ENCODE data around the gene VWF.

VWF gene

GRCh38 chr12:6132496-6132895, 8.0 kb upstream of the VWF start:
- no peaks in the 10 kb centered on the region for H3K4me1 ChIP-seq
- no peak overlapping the region for H3K27ac ChIP-seq
- H3K27me3 ChIP-seq, result no peaks in the 10 kb centered on the region
- H3K36me3 ChIP-seq, result no peaks in the 10 kb centered on the region
- no peak overlapping the region for H3K4me3 ChIP-seq
- no peaks in the 10 kb centered on the region for H4K20me1 ChIP-seq
- peaks cover 20% of the 10 kb centered on the region for H3K9me3 ChIP-seq
- H3K9ac ChIP-seq, result no peak overlapping the region
- H3K4me2 ChIP-seq, result no peak overlapping the region
- TF ChIP-seq Cebpa-rat (IDR thresholded peaks at IDR 0.05), result no peak

DNA sequence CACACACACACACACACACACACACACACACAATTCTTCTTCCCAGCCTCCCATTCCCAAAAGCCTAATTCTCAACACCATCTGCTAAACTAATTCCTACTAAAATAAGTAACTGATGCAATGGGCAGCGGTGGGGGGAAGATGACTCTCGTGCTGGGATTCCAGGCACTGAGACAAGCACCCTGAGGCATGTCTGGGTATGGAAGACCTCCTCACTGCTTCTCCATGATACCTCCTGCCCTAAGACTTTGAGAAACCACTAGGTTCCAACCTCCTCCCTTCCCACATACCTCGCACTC, 789 bp upstream of the VWF start:
- Histone ChIP-seq H3K4me1 (no peaks in the 10 kb centered on the region), H4K20me1 (no peaks in the 10 kb centered on the region), H3K4me2 (no peak overlapping the region), H3K4me3 (no peak overlapping the region), H3K36me3 (no peaks in the 10 kb centered on the region), H3K9ac (no peak overlapping the region), H3K9me3 (no peaks in the 10 kb centered on the region), H3K27me3 (no peaks in the 10 kb centered on the region), H3K27ac (no peak overlapping the region)
- no peak for TF ChIP-seq Cebpa-rat (IDR thresholded peaks at IDR 0.05)

- H3K4me1 ChIP-seq, result no peaks in the 10 kb centered on the region
- TF ChIP-seq Cebpa-rat (IDR thresholded peaks at IDR 0.05), result no peak
- H3K27me3 ChIP-seq, result no peaks in the 10 kb centered on the region
- no peak overlapping the region for H3K4me3 ChIP-seq
- no peak overlapping the region for H3K27ac ChIP-seq
- H4K20me1 ChIP-seq, result no peaks in the 10 kb centered on the region
- H3K4me2 ChIP-seq, result no peak overlapping the region
- H3K9me3 ChIP-seq, result no peaks in the 10 kb centered on the region
- no peak overlapping the region for H3K9ac ChIP-seq
- H3K36me3 ChIP-seq, result no peaks in the 10 kb centered on the region
Measured at GRCh38 chr12:6123258-6123657, 1.2 kb downstream of the VWF start.

DNA sequence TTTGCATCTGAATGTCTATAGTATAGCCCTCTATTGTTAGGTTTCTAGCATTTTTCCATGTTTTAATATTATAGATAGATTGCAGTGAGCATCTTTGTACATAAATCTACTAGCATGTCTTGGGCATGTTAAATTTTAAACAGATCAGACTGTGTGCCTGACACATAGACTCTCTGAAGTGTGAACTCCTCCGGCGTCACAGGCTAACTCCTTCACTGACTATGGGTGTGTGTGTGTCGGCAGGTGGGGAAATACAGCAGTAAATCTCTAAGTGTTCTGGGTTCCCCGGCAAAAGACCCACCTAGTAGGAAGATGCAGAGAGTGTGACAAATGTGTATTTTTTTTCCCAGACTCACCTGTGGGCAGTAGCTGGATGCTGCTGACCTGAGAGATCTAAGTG, 2.3 kb downstream of the VWF start:
- H3K27ac ChIP-seq, result no peak overlapping the region
- H3K27me3 ChIP-seq, result no peaks in the 10 kb centered on the region
- no peaks in the 10 kb centered on the region for H3K9me3 ChIP-seq
- H3K4me3 ChIP-seq, result no peak overlapping the region
- H3K9ac ChIP-seq, result no peak overlapping the region
- no peak for TF ChIP-seq Cebpa-rat (IDR thresholded peaks at IDR 0.05)
- no peaks in the 10 kb centered on the region for H3K4me1 ChIP-seq
- no peaks in the 10 kb centered on the region for H4K20me1 ChIP-seq
- no peak overlapping the region for H3K4me2 ChIP-seq
- no peaks in the 10 kb centered on the region for H3K36me3 ChIP-seq

DNA sequence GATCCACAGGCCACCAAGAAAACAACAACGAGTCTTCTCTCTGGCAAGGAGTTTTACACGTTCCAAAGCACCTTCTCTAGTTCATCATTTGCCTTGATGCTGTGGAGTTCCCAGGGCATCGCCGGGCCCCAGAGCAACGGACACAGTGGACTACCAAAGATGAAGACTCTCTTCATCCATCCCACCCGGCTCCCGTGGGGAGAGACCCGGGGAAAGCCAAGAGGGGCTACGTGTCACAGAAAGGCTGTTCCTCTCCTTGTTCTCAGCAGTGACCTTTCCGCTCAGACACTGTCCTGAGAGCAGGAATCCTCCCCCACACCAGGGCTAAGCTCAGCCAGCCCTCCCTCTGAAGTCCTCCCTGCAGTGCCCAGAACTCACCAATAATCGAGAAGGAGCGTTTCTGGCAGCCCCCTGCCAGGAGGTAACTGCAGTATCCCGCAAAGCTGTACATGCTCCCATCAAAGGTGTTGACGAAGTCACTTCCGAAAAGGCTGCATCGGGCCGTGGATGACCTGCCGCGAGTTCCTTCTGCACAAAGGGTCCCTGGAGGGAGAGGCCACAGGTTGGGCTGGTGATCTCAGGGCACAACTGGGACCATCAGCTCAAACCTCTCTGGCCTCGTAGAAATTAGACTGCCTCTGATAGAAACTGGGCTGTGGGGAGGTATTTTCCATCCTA, 3.5 kb downstream of the VWF start:
- no peak for TF ChIP-seq Cebpa-rat (IDR thresholded peaks at IDR 0.05)
- no peak overlapping the region for H3K9ac ChIP-seq
- H3K36me3 ChIP-seq, result no peaks in the 10 kb centered on the region
- H3K9me3 ChIP-seq, result no peaks in the 10 kb centered on the region
- H3K27ac ChIP-seq, result no peak overlapping the region
- H4K20me1 ChIP-seq, result no peaks in the 10 kb centered on the region
- no peaks in the 10 kb centered on the region for H3K27me3 ChIP-seq
- no peaks in the 10 kb centered on the region for H3K4me1 ChIP-seq
- no peak overlapping the region for H3K4me2 ChIP-seq
- no peak overlapping the region for H3K4me3 ChIP-seq

DNA sequence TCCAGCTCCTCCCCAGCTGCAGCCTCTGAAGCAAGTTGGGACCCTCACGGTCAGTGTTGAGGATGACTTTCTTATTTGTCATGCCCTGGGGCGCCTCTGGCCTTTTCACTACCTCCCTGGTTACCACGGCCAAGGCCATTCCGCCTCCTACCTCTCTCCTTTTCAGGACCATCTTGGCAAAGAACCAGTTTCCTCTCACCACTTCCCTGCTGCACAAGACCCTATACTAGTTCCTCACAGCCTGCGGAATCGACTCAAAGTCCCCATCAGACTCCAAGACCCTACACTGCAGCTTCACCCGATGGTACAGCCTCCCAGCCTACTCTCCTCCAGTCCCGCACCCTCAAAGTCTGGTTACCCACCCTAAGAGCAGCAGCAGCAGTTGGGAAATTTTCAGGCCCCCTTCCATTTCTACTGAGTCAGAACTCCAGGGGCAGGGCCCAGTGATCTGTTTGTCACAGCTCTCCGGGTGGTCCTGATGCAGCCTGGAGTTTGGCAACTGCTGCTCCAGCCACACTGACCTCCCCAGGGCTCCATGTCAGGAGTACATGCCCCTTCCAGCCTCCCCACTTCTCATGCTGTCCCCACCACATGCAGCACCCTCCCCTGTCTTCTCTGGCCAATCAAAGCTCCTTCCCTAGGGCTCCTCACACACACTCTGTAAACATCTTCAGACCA, 5.4 kb downstream of the VWF start:
- Histone ChIP-seq H3K4me3 (no peak overlapping the region), H3K27me3 (no peaks in the 10 kb centered on the region), H3K9ac (no peak overlapping the region), H3K4me2 (no peak overlapping the region), H4K20me1 (no peaks in the 10 kb centered on the region), H3K27ac (no peak overlapping the region), H3K36me3 (no peaks in the 10 kb centered on the region), H3K4me1 (no peaks in the 10 kb centered on the region), H3K9me3 (no peaks in the 10 kb centered on the region)
- no peak for TF ChIP-seq Cebpa-rat (IDR thresholded peaks at IDR 0.05)

DNA sequence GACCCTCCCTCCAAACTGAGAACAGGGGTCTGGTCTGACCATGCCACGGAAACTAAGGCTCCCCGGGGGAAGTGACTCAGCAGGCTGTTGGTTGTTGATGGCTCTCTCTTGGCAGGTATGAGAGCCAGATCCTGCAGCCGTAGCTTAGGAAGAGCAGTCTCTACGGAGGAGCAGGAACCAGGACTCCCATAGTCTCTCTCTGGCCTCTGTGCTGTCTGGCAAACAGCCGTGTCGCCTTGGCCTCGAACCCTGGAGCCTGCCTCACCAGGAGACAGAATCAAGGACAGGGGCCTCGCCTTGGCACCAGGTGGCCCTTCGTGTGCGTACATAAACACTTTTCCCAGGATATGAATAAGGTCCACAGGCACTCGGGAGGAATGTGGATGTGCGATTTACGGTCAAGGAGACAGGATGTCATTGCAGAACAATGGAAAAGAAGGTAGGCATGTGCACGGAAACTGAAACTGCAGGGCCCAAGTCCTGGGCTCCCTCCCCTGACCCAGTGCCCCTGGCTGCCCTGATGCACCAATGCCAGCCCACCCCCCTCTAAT, 7.9 kb downstream of the VWF start:
- H3K9me3 ChIP-seq, result no peaks in the 10 kb centered on the region
- H3K27ac ChIP-seq, result no peak overlapping the region
- no peak overlapping the region for H3K4me3 ChIP-seq
- no peaks in the 10 kb centered on the region for H4K20me1 ChIP-seq
- no peaks in the 10 kb centered on the region for H3K36me3 ChIP-seq
- H3K9ac ChIP-seq, result no peak overlapping the region
- no peak for TF ChIP-seq Cebpa-rat (IDR thresholded peaks at IDR 0.05)
- no peak overlapping the region for H3K4me2 ChIP-seq
- no peaks in the 10 kb centered on the region for H3K27me3 ChIP-seq
- H3K4me1 ChIP-seq, result no peaks in the 10 kb centered on the region

GRCh38 chr12:6115389-6115788, 9.1 kb downstream of the VWF start:
- H3K27ac ChIP-seq, result no peak overlapping the region
- H3K9ac ChIP-seq, result no peak overlapping the region
- TF ChIP-seq Cebpa-rat (IDR thresholded peaks at IDR 0.05), result no peak
- H3K4me2 ChIP-seq, result no peak overlapping the region
- H4K20me1 ChIP-seq, result no peaks in the 10 kb centered on the region
- H3K9me3 ChIP-seq, result peaks cover 7% of the 10 kb centered on the region; the same call in 1 of the 2 replicates
- H3K4me3 ChIP-seq, result no peak overlapping the region
- H3K4me1 ChIP-seq, result no peaks in the 10 kb centered on the region
- no peaks in the 10 kb centered on the region for H3K36me3 ChIP-seq
- H3K27me3 ChIP-seq, result no peaks in the 10 kb centered on the region

- no peaks in the 10 kb centered on the region for H3K4me1 ChIP-seq
- no peak overlapping the region for H3K4me2 ChIP-seq
- H3K9me3 ChIP-seq, result peaks cover 16% of the 10 kb centered on the region
- H3K27me3 ChIP-seq, result no peaks in the 10 kb centered on the region
- H3K36me3 ChIP-seq, result no peaks in the 10 kb centered on the region
- H4K20me1 ChIP-seq, result no peaks in the 10 kb centered on the region
- H3K9ac ChIP-seq, result no peak overlapping the region
- H3K27ac ChIP-seq, result no peak overlapping the region
- H3K4me3 ChIP-seq, result no peak overlapping the region
- no peak for TF ChIP-seq Cebpa-rat (IDR thresholded peaks at IDR 0.05)
Measured at GRCh38 chr12:6114476-6114870, 10.0 kb downstream of the VWF start.

- H3K4me1 ChIP-seq, result no peaks in the 10 kb centered on the region
- no peak overlapping the region for H3K4me2 ChIP-seq
- no peak overlapping the region for H3K4me3 ChIP-seq
- H3K9me3 ChIP-seq, result peaks cover 17% of the 10 kb centered on the region
- no peaks in the 10 kb centered on the region for H3K36me3 ChIP-seq
- no peaks in the 10 kb centered on the region for H4K20me1 ChIP-seq
- no peak overlapping the region for H3K27ac ChIP-seq
- no peak for TF ChIP-seq Cebpa-rat (IDR thresholded peaks at IDR 0.05)
- H3K9ac ChIP-seq, result no peak overlapping the region
- H3K27me3 ChIP-seq, result no peaks in the 10 kb centered on the region
Measured at GRCh38 chr12:6113691-6114475, 10.6 kb downstream of the VWF start.
